GM23338 (cell line): ENCODE measurements around the gene RANBP6.

Experiments used
- CREB1 ChIP-seq: fragments of 250-450 bp; sonication (Bioruptor Pico); IDR thresholded peaks from 2 replicates; pipeline ENCODE4 v1.5.0; 2020; ENCODE audit warnings: low read depth, mild to moderate bottlenecking, moderate library complexity
- ETS1 ChIP-seq: IDR thresholded peaks from 2 replicates; pipeline ENCODE4 v1.6.1; 2016; ENCODE audit warnings: antibody characterized with exemption
- EZH2 ChIP-seq: fragments of 200-600 bp; sonication (generic); IDR thresholded peaks from one replicate; pipeline ENCODE4 v1.8.0; 2017; ENCODE audit warnings: antibody characterized with exemption, mild to moderate bottlenecking, low read depth; ENCODE audit not compliant: unreplicated experiment
- EZH2phosphoT487 ChIP-seq: fragments of 200-600 bp; sonication (generic); IDR thresholded peaks from one replicate; pipeline ENCODE4 v1.8.1; 2018; ENCODE audit warnings: antibody characterized with exemption; ENCODE audit not compliant: unreplicated experiment
- POLR2AphosphoS5 ChIP-seq: IDR thresholded peaks from 2 replicates; pipeline ENCODE4 v1.6.1; 2016; ENCODE audit warnings: antibody characterized with exemption, low read depth
- REST ChIP-seq: IDR thresholded peaks from one replicate; pipeline ENCODE4 v1.6.1; 2018; ENCODE audit warnings: antibody characterized with exemption; ENCODE audit not compliant: unreplicated experiment
- STAT1 ChIP-seq: IDR thresholded peaks from one replicate; pipeline ENCODE4 v1.6.1; 2016; ENCODE audit warnings: antibody characterized with exemption; ENCODE audit not compliant: unreplicated experiment
- ZNF331 ChIP-seq: fragments of 250-450 bp; sonication (Bioruptor Pico); IDR thresholded peaks from 2 replicates; pipeline ENCODE4 v1.5.0; 2020; ENCODE audit warnings: low read depth, mild to moderate bottlenecking, moderate library complexity
- ZNF462 ChIP-seq: fragments of 250-450 bp; sonication (Bioruptor Pico); IDR thresholded peaks from 2 replicates; pipeline ENCODE4 v1.5.0; 2020; ENCODE audit warnings: mild to moderate bottlenecking, moderate library complexity
- TF ChIP-seq, protein P1 (sequence below), 2 experiments: fragments of 200-600 bp in 1 of 2; sonication (generic) in 1 of 2; conservative IDR thresholded peaks; 2 replicates each; pipeline versions ENCODE4 v1.5.1 to v1.6.1; 2016 to 2017; ENCODE audit warnings: antibody characterized with exemption in 2 of 2, low read depth in 2 of 2, mild to moderate bottlenecking in 2 of 2, moderate library complexity in 1 of 2

DNA sequence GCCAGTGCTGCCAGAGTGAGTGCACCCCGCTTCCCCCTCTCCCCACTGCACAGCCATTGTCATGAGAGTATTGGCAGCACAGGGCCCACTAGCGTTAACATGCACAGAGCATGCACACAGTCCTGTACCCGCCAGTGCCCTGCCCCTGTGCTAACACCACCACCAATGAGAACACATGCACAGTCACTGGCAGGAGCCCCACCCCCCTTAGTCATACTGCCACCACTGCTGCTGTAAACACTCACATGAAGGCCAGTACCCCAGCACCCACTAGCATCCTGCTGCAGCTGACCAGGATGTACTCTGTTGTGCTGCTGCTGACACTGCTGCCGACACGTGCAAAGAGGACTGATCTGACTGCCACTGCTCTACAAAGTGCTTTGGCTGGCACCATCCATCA is 19.5 kb upstream of the RANBP6 start:
- TF ChIP-seq, protein P1, sequence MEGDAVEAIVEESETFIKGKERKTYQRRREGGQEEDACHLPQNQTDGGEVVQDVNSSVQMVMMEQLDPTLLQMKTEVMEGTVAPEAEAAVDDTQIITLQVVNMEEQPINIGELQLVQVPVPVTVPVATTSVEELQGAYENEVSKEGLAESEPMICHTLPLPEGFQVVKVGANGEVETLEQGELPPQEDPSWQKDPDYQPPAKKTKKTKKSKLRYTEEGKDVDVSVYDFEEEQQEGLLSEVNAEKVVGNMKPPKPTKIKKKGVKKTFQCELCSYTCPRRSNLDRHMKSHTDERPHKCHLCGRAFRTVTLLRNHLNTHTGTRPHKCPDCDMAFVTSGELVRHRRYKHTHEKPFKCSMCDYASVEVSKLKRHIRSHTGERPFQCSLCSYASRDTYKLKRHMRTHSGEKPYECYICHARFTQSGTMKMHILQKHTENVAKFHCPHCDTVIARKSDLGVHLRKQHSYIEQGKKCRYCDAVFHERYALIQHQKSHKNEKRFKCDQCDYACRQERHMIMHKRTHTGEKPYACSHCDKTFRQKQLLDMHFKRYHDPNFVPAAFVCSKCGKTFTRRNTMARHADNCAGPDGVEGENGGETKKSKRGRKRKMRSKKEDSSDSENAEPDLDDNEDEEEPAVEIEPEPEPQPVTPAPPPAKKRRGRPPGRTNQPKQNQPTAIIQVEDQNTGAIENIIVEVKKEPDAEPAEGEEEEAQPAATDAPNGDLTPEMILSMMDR (conservative IDR thresholded peaks at IDR 0.05; ENCODE audit: low read depth in 2 of 2): no peak
- no peak for TF ChIP-seq EZH2phosphoT487
- TF ChIP-seq POLR2AphosphoS5: no peak
- no peak for TF ChIP-seq CREB1 (CRISPR knock-in tag)
- TF ChIP-seq REST: no peak
- no peak for TF ChIP-seq EZH2
- no peak for TF ChIP-seq ETS1
- no peak for TF ChIP-seq STAT1
- TF ChIP-seq ZNF462 (CRISPR knock-in tag): no peak
- TF ChIP-seq ZNF331: no peak
